ENCODE data around the gene CCDC15.

DNA sequence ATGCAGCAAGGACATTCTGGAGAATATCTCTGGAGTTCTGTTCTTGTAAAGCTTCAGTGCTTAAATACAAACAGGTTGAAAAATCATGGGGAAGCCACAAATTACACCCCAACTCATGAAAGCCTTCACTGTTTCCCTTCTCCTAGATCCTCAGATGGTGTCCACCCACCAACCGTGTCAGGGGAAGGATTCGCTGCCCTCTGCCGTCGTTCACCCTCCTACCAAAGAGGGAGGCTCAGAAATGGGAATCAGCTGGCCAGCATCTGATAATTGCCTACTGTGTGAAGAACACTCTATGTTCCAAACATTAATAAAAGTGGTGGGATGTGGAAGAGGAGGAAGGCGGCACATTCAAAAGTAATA, 10.8 kb upstream of the CCDC15 start:
- TF ChIP-seq, protein P1, sequence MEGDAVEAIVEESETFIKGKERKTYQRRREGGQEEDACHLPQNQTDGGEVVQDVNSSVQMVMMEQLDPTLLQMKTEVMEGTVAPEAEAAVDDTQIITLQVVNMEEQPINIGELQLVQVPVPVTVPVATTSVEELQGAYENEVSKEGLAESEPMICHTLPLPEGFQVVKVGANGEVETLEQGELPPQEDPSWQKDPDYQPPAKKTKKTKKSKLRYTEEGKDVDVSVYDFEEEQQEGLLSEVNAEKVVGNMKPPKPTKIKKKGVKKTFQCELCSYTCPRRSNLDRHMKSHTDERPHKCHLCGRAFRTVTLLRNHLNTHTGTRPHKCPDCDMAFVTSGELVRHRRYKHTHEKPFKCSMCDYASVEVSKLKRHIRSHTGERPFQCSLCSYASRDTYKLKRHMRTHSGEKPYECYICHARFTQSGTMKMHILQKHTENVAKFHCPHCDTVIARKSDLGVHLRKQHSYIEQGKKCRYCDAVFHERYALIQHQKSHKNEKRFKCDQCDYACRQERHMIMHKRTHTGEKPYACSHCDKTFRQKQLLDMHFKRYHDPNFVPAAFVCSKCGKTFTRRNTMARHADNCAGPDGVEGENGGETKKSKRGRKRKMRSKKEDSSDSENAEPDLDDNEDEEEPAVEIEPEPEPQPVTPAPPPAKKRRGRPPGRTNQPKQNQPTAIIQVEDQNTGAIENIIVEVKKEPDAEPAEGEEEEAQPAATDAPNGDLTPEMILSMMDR (IDR thresholded peaks at IDR 0.05) = no peak
- TF ChIP-seq POLR2A (IDR thresholded peaks at IDR 0.05) (no peak), POLR2AphosphoS5 (IDR thresholded peaks at IDR 0.05) (no peak)
